HG02763 (cell line): Measurements from ENCODE around the gene LGR6.

Experiments
- ATAC-seq: cut with Tn5 transposase; IDR thresholded peaks from one replicate; pipeline ENCODE4 v1.9.1; 2021; ENCODE audit warnings: mild to moderate bottlenecking, moderate library complexity; ENCODE audit not compliant: unreplicated experiment

LGR6 gene

DNA sequence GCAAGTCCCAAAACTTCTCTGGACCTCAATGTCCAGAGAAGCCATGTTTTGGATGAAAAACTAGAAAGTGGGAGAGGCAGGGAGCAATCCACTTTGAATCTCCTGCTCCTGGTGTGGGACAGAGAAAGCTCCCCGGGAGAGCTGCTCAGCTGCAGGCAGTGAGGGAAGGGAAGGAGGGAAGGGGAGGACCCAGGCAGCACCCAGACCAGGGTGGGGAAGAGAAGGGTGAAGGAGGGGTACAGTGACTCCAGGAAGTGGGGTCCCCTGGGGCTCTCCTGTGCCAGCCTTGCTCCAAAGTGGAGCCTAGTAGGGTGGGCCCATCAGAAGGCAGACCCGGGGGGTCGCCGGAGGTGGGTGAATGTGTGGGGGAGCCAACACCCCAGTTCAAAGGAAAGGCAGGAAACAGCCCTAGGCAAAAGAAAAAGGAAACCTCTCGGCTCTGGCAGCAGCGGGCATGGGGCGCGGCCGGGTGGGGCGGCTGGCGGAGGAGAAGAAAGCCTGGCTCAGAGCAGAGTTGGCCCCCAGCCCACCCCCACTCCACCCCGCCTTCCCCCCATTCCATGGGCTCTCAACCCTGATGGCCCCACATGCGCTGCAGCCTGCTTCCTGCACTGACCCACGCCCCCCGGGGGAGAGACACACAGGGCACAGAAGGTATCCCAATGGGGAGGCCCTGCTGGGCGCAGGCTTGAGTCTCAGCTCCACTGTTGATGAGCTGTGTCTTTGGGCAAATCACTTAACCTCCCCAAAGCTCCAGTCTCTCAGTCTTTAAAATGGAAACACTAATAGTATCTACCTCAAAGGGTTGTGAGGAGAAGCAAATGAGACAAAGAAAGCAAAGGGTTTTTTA lies 5.7 kb downstream of the LGR6 start:
- ATAC-seq: no peak

DNA sequence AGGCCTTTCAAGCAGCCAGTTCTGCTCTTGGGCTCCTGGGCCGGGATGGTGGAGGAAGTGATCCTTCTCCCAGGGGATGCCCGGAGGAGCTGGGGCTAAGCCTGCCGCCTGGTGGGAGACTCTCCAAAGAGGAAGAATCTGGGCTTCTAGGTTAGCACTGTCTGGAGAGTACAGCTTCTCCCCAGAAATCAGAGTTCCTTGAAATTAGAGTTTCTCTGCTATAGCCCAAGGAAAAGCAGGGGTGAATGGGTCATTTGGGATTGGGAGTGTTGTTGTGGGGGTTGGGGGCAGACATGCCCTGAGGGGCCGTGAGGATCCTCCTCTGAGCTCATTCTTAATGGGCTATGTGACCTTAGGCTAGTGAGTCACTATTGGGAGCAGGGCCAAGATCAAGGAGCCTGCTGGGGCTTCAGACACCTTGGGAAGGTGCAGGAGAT lies 6.5 kb downstream of the LGR6 start:
- no peak for ATAC-seq

DNA sequence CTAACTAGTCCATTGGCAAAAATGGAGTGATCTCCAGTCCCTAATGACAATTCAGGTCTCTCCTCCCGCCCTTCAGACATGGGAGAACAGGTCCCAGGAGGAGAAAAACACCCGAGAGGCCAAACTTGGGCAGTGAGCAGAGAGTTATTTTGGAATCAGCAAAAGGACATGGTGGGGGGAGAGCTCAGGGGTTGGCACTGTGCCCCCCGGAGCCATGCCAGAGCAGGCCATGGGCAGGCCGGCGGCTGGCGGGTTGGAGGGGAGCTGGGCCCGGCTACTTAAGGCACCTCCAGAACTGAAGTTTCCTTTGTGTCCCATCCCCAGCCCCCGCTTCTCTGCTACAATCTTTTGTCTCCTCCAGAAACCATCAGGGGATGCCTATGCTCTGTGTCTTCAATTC lies 7.1 kb downstream of the LGR6 start:
- no peak for ATAC-seq

DNA sequence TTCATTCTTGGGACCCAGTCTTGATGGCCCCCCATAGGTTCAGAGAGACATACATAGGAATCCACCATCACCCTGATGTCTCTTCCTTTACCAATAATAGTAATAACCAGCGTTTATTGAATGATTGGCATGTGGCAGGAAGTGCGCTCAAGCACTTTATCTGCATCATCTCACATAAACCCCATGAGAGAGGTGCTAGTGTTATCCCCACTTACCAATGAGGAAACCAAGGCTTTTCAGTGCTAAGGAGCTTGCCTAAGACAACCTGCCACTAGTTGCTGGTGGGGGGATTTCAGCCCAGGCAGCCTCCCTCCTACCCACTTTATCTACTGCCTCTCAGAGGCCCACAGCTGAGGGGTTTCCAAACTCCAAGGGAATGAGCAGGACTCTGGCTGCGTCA lies 7.7 kb downstream of the LGR6 start:
- ATAC-seq: no peak

DNA sequence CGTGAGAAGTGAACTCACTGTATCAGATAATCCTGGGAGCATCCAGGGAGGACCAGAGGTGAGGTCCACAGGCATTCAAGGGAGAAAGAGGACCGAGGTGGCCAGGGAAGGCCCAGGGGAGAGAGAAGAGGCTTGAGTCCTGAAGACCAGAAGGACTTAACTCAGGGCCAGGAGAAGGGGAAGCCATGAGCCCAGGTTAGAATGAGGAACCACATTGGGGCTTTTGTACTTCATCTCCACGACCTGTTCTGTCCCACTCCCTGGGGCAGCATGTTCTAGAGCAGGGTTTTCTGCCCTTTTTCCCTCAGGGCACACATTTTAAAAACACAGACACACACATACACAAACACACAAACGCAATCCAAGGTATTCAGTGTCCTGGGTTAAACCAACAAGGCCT lies 8.4 kb downstream of the LGR6 start:
- ATAC-seq: no peak

DNA sequence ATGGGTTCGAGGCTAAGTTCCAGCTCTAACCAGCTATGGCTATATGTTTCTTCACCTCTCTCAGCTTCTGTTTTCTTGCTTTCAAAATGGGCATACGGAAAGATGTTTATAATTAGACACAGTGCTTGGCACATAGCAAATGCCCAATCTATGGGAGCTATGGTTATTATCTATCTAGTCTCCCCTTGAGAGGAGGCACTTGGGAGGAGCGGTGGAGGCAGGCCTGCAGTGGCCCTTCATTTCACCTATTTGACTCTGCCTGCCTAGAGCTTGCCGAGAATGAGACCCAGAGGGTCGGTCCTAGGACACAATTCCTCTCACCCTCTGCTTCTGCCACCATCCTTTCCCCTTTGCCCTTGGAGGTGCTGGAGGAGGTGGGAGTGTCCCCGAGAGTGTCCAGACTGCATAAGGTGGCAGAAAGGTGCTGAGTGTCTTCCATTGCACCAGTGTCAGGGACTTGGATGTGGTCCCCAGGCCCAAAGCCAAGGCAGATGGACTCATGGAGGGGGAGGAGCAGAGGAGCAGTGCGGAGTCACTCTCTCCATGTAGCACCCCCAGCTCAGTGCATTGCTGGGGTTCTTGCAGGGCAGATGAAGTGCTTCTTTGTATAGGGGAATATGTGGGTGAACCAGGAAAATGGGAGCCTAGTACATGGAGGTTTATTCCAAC lies 9.0 kb downstream of the LGR6 start:
- ATAC-seq: no peak

DNA sequence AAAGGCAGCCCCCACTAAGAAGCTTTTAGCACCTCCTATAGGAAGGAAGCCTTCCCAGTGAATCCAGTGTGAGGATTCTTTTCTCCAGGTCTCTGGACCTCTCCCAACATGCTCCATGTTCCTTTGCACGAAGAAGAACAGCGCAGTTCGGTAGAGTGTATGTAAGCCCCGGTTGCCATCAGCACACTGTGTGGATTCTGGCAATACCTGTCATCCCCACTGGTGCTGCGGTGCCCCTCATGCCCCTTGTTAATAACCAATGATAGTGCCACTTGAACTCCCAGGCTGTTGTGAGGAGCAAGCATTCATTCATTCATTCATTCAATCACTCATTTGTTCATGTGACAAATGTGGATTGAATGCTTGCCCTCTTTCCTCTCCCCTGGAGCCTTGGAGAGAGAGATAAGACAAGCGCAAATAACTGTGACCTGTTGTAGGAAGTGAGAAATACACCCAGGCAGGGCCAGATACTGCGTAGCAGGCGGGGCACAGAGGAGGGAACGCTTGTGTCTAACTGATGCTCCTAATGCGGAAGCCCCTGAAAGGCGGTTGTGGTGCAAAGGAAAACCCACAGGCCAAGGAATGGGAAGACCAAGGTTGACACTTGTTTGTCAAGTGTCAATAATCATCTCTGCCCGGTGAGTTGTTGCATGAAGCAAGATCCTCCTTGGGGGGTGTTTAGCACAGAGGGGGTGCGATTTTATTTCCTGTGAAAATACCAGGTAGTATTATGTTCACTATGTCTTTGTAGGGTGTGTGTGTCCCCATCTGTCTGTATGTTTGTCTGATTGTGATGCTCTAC lies 9.8 kb downstream of the LGR6 start:
- no peak for ATAC-seq

DNA sequence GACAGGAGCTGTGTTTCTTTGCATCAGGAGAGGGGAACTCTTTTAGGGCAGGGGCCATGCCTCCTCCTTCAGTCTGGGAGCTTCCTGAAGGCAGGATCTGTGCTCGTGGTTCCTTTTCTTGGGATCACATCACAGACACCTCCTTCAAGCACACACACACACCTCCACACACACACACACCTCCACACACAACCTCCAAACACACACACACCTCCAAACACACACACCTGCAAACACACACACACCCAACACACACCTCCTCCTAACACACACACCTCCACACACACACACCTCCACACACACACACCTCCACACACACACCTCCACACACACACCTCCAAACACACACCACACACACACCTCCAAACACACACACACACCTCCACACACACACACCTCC lies 10.5 kb downstream of the LGR6 start:
- no peak for ATAC-seq

DNA sequence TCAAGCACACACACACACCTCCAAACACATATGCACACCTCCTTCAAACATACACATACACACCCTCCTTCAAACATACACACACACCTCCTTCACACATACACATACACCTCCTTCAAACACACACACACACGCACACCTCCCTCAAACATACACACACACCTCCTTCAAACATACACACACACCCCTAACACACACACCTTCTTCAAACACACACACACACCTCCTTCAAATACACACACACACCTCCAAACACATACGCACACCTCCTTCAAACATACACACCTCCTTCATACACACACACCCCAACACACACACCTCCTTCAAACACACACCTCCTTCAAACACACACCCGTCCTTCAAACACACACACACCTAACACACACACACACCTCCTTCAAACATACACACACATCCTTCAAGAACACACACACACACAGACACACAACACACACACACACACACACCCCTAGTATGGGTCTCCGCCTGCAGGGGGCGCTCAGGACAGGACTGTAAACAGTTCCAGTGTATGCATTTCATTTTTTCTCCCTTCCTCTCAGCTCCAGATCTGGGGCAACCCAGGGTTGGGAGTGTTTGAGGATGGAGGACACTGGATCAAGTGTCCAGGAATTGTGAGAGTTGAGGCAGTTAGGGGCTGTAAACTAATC lies 12.1 kb downstream of the LGR6 start:
- no peak for ATAC-seq

DNA sequence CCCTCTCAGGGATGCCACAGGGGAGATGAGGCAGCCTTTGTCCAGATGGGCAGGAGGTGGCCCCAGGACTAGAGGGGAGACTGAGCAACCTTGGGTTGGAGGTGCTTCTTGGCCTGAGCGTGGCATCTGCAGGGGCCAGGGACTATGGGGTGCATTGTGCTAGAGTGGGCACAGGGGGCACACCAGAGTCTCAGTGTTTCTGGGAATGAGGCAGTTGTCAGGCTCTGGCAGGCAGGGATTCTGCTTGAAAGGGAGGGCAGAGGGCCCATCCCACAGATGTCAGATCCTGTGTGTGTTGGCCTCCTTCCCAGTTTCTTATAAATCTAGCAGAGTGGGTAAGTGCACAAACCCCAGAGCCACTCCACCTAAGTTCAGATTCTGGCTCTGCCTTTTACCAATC lies 13.7 kb downstream of the LGR6 start:
- ATAC-seq: no peak

DNA sequence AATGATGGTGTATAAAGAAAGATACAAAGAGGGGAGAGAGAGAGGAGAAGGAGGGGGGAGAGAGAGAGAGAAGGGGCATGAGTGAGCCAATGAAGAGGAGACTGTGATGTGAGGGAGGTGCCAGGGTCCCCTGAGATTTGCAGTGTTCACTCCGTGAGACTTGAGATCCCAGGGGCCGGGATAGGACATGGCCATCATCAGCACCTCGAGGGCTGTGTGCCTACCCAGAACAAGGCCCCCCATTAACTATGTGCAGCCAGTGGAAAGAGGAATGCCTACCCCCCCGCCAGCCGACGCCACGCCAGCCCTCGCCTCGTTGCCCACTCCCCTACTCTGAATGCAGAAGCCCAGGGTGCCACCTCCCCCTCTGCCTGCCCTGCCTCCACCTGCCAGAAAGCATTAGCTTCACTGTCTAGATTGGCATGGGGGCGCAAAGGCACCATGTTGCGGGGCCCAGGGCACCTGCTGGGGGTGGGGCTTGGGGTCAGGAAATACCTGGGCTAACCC lies 14.8 kb downstream of the LGR6 start:
- no peak for ATAC-seq

DNA sequence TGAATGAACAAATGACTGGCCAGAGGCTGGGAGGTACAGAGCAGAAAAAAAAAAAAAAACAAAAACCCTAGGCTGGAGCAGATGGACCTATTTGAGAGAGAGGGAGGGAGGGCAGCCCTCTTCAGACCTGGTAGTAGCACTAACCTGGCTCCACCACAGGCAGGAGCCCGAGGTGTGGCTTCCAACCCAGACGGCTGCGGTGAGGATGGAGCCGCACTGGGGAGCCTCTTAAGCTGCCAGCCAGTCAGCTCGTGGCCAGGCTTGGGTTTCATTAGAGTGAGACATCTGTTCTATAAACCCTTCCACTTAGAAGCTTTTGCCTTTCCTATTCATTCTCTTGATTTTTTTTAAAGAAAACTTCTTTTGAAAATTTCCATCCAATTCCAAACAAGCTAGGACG lies 16.8 kb downstream of the LGR6 start:
- ATAC-seq: no peak

DNA sequence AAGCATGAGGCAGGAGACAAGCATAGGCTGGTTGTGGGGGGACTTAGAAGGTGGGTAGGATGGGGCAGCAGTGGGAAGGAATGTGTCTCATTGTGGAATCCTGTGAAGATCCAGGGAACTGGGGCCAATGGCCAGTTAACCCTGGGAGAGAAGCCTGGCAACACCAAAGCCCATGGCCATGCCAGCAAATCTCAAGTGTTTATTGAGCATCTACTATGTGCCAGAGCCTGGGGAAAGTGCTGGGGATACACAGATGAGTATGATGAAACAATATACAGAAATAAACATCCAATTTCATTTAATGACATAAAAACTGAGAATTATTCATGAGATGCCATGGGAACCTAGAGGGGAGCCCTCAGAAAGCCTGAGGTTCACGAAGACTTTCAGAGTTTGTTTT lies 17.4 kb downstream of the LGR6 start:
- ATAC-seq: no peak

DNA sequence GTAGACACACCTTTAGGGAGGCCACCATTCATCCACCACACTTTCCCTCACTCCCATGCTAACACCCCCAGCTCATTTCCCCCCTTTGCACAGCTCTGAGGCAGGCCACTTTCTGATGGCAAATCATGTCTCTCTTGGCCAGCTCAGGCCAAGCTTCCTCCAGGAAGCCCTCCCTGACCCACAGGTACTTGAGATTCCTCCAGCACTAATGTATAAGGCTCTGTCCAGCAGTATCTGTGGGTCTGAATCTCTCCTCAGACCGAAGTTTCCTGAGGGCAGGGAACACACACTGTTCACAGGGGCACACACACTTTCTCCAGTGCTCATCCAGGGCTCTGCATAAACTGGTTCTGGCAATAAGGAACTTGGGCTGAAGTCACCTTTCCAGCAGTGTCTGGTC lies 19.2 kb downstream of the LGR6 start:
- no peak for ATAC-seq

DNA sequence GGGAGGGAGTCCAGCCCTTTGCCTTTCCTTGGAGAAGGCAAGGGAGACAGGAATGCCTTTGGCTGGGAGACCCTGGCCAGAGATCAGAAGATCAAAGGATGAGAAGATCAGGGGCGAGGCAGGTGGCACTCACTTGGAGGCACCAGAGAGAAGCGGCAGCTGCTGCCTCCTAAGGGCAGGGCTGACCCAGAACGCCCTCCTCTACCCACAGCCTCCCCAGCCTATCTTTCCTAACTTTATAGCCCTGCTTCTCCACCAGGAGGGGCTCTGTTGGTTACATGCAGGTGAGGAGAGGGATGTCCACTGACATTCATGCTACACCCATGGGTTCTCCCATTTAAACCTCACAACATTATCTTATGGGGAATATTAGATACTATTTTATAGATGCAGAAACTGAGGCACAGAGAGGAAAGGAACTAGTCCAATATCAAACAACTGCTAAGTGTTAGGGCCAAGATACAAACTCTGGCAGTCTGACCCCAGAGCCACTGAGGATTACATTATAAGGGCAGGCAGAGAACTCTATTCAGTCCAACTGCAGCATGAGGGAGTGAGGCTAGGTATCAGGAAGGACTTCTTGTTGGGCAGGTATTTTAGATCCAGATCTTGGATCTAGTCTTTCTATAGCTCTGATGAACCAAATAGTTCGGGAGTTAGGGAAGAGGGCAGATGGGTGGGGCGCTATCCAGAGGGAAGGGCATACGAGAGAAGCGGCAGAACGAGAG lies 19.9 kb downstream of the LGR6 start:
- no peak for ATAC-seq

DNA sequence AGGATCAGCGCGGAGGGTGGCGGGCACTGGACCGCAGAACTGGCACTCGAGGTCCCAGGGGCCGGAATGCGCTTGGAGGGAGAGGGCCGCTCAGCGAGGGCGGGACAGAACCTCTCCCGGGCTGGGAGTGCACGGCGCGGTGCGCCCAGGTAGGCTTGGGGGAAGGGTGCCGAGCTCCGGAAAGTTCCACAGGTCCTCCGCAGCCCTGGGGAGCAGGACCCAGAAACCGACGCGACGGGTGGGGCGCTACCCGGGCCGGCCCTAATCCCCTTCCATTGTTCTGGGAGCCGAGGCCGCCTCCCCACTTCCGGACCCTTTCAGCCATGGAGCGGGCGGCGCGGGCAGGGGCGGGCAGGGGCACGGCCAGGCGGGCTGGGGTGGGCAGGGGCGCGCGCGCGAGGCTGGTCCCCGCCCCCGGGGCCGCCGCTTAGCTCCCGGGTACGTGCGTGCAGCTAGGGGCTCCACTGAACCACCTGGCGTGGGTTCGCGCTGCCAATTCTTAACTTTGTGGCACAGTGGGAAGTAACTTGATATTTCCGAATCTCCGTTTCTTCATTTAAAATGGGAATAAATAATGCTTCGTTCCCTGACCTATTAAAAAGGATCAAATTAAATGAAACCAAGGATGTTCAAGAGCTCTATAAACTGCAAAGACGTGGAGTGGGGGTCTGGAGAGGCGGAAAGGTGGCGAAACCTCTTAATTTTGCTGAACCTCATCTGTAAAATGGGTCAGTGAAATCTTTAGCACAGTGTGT lies 20.7 kb downstream of the LGR6 start:
- no peak for ATAC-seq

DNA sequence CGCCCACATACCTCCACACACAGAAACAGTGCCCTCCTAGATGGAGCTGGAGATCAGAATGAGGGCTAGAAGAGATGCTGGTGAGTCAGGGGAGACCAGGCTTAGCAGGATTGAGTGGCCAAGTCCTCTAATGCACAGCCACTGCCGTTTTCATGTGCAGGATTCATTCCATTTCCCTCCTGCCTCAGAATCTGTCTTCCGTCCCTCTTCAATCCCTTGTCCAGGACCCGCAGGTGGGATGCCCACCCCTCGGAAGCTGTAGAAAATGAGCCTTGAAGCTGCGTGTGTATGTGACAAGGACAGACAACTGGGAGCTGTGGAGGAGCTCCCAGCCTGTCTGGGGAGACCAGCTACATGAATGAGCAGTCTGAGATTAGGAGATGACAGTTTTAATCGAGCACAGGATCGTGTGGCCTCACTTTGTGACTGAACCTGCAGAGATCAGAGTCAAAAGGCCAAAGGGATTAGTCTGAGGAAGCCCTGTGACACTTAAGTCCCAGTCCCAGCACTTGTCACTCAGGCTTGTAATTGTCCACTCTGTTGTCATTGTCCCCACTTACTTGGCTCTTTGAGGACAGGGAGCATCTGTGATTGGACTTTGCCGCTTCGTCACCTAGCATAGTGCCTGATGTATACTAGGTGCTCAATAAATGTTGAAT lies 22.0 kb downstream of the LGR6 start:
- no peak for ATAC-seq

DNA sequence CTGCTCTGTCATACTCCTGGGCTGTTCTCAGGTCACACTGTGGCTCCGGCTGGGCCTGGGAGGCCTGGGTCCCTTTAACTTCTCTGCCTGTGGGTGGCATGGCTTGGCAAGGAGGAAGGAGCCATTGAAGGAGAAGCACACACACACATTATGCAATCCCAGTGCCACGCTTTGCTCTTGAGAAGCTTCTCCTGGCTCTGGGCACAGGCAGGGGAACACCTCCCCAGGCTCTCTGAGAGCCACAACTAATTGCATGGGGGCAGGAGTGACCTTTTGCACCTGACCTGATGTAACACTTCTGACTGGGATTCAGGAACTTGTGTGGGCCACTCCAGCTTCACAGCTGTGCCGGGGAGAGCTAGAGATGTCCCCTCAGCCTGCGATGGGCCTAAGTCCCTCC lies 23.1 kb downstream of the LGR6 start:
- ATAC-seq: no peak

DNA sequence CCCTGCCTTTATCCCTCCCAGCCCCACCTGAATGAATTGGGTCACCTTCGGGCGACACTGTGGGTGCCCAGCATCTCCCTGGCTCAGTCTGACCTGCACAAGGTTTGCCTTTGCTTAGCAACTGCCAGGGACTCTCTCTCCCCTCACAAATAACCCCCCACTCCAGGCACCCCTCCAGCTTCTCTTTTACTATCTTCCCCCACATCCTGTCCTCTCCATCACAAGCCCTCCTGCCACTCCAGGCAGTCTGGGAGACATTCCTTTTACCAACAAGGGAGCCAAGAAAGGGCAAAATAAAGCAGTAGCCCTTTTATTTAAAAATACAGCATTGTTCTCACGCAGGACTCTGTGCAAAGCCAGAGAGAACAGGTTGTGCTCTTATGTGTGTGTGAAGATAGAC lies 23.9 kb downstream of the LGR6 start:
- no peak for ATAC-seq
